G401 (cell line): ENCODE data around the gene SMIM44. TPM values are rescaled to one million over a fixed set of nuclear protein-coding genes. Genes with fewer than 3 reads are reported as not detected.
"Not testable (repeated sequence)": the region's sequence is repeated elsewhere in the genome, so short reads cannot be mapped to it uniquely, and the experiment has no call there.

Experiments used
- DNase-seq: peaks from one replicate; pipeline ENCODE4 v3.0.0-alpha.2; 2015; ENCODE audit warnings: low spot score
- in situ Hi-C: cut with HindIII; loops from 2 replicates; pipeline ENCODE4 v1.10.0; 2016; ENCODE audit warnings: low sequenced_read_pairs, mixed read lengths
- total RNA-seq: library from RNA; depleted of rRNA; stranded (reverse); fragments of >200 nt; shearing (Covaris generic); gene quantifications from 2 replicates; pipeline ENCODE4 v1.2.3, GENCODE V29; 2014

The SMIM44 gene
- total RNA-seq, 1 experiment from 2014 or later = not detected

- no peak for DNase-seq
- in situ Hi-C loops = no loop called here
Measured at GRCh38 chr19:3519126-3519525, 35.9 kb upstream of the SMIM44 start.

GRCh38 chr19:3518659-3519058, 35.4 kb upstream of the SMIM44 start:
- in situ Hi-C loops = no loop called here
- no peak for DNase-seq

- no peak for DNase-seq
- in situ Hi-C loops = no loop called here
Measured at GRCh38 chr19:3518255-3518654, 35.0 kb upstream of the SMIM44 start.

GRCh38 chr19:3517638-3518037, 34.4 kb upstream of the SMIM44 start:
- in situ Hi-C loops = no loop called here
- DNase-seq = no peak

GRCh38 chr19:3516675-3517207, 33.5 kb upstream of the SMIM44 start:
- DNase-seq = peak; percentile 29
- in situ Hi-C loops = no loop called here

- in situ Hi-C loops = no loop called here
- peak; percentile 46 for DNase-seq
Measured at GRCh38 chr19:3515891-3516422, 32.7 kb upstream of the SMIM44 start.

GRCh38 chr19:3514930-3515329, 31.7 kb upstream of the SMIM44 start:
- in situ Hi-C loops = no loop called here
- no peak for DNase-seq

- in situ Hi-C loops = no loop called here
Measured at GRCh38 chr19:3513229-3514140, 30.2 kb upstream of the SMIM44 start.

GRCh38 chr19:3512562-3513228, 29.5 kb upstream of the SMIM44 start:
- peak; percentile 45 for DNase-seq

More at GRCh38 chr19:3513229-3514140, 30.2 kb upstream of the SMIM44 start:
- no peak for DNase-seq

GRCh38 chr19:3511506-3512251, 28.4 kb upstream of the SMIM44 start:
- in situ Hi-C loops = no loop called here
- no peak for DNase-seq

More at GRCh38 chr19:3512562-3513228, 29.5 kb upstream of the SMIM44 start:
- in situ Hi-C loops = no loop called here

- in situ Hi-C loops = no loop called here
- peak; percentile 40 for DNase-seq
Measured at GRCh38 chr19:3510727-3511126, 27.5 kb upstream of the SMIM44 start.

- in situ Hi-C loops = no loop called here
- no peak for DNase-seq
Measured at GRCh38 chr19:3509566-3509989, 26.3 kb upstream of the SMIM44 start.

- in situ Hi-C loops = no loop called here
- DNase-seq = no peak
Measured at GRCh38 chr19:3508771-3509535, 25.7 kb upstream of the SMIM44 start.

GRCh38 chr19:3508121-3508661, 24.9 kb upstream of the SMIM44 start:
- in situ Hi-C loops, DNase-seq: not testable (repeated sequence)

- in situ Hi-C loops = no loop called here
- DNase-seq = peak; percentile 34
Measured at GRCh38 chr19:3507371-3508120, 24.3 kb upstream of the SMIM44 start.

GRCh38 chr19:3506384-3507340, 23.4 kb upstream of the SMIM44 start:
- in situ Hi-C loops = no loop called here
- DNase-seq = no peak
